GM10248 (cell line): ENCODE data around the gene YAP1.
A peak's percentile ranks its signal among the peaks of the same experiment; 100 is the strongest.

Experiments
- CTCF ChIA-PET: fragments of 300-600 bp; sonication (Branson Sonifier 250); formaldehyde crosslinking; extraction: SDS; loops from one replicate; lab custom pipeline; 2021; ENCODE audit warnings: antibody characterized with exemption; lab: Yijun Ruan, JAX
- POLR2A ChIA-PET: fragments of 350-650 bp; sonication (Branson Sonifier 250); formaldehyde crosslinking; extraction: SDS; loops from one replicate; lab custom pipeline; 2020; ENCODE audit warnings: antibody characterized with exemption; lab: Yijun Ruan, JAX
- DNase-seq: peaks from one replicate; pipeline ENCODE4 v3.0.0; 2012; ENCODE audit errors: extremely low spot score
- TF ChIP-seq, protein P1 (sequence below): IDR thresholded peaks from 2 replicates; pipeline ENCODE4 v1.5.1; 2012; ENCODE audit warnings: mild to moderate bottlenecking, low read depth; ENCODE audit errors: extremely low read depth, missing control alignments, control extremely low read depth

Gene YAP1

DNA sequence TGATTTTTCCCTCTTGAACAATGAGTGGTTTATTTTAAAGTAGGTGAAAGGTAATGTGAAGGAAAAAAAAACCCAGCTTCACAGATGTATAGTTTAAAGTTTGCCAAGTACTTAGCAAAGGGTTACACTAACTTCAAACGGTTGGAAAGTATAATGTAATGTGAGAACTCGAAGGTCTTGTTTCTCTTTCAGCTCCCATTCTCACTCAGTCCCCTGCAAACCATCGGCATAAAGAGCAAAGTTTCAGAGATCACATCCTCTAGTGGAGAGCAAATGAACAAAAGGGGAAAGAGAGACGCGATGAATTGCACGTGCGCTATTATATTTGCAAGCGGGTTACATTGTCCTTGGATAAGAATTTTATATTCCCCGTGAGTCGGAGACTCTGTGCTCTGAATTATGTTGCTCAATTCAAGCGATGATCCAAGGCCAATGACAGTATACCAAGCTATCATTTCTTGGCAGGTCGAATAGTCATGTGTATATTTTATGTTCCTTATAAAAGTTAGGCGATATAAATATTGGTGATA, 169.5 kb downstream of the YAP1 start:
- DNase-seq = peak; percentile 60
- TF ChIP-seq, protein P1, sequence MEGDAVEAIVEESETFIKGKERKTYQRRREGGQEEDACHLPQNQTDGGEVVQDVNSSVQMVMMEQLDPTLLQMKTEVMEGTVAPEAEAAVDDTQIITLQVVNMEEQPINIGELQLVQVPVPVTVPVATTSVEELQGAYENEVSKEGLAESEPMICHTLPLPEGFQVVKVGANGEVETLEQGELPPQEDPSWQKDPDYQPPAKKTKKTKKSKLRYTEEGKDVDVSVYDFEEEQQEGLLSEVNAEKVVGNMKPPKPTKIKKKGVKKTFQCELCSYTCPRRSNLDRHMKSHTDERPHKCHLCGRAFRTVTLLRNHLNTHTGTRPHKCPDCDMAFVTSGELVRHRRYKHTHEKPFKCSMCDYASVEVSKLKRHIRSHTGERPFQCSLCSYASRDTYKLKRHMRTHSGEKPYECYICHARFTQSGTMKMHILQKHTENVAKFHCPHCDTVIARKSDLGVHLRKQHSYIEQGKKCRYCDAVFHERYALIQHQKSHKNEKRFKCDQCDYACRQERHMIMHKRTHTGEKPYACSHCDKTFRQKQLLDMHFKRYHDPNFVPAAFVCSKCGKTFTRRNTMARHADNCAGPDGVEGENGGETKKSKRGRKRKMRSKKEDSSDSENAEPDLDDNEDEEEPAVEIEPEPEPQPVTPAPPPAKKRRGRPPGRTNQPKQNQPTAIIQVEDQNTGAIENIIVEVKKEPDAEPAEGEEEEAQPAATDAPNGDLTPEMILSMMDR = peak; percentile 0
- ChIA-PET POLR2A (no interaction called here), CTCF (interaction anchor here (0.9 to 3.9 kb wide), 11 partner anchors 9 to 387 kb away, joined by 3 to 25 read pairs (median 6); no protein-coding TSS in a partner anchor)

DNA sequence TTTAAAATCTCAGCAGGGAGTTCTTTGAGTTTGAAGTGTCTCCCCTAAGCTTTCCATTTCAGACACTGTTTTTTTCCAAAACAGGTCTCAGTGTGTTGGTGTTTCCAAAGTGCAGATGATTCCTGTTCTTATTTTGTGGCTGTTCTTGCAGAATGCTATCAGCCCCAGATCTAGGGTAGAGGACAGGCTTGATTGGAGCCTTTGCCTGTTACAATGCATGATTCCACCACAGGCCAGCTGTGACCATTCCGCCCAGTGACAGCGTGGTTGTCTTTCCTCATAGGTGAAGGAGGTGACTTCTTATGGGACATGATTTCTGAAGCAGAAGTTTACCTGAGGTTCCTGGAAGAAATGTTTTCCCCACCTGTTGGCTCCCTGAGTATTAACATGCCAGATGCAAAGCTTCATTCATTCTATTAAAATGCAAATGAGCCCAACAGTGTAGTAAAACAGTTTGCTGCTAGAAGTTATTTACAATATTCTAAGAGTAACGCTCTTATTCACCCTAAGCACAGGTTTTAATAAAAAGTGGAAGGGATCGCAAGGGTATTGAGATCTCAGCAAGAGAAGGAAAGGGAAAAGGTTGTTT, 170.1 kb downstream of the YAP1 start:
- TF ChIP-seq, protein P1 = no peak
- DNase-seq = no peak
- CTCF ChIA-PET = interaction anchor here (1.0 to 3.9 kb wide), 10 partner anchors 8 to 386 kb away, joined by 3 to 25 read pairs (median 6); no protein-coding TSS in a partner anchor
- POLR2A ChIA-PET = no interaction called here
